DND-41 (cell line): ENCODE measurements around the gene CPSF2.

Experiments
- CTCF ChIP-seq: IDR thresholded peaks from 2 replicates; pipeline ENCODE4 v1.5.1; 2012; ENCODE audit warnings: borderline replicate concordance, low read length, moderate library complexity, mild to moderate bottlenecking; ENCODE audit not compliant: poor library complexity, severe bottlenecking; ENCODE audit errors: extremely low read depth
- EZH2 ChIP-seq: IDR thresholded peaks from 3 replicates; pipeline ENCODE4 v1.6.1; 2012; ENCODE audit warnings: borderline replicate concordance, low read depth, mild to moderate bottlenecking, moderate library complexity, low read length, inconsistent platforms; ENCODE audit not compliant: severe bottlenecking

- no peak for TF ChIP-seq CTCF
- no peak for TF ChIP-seq EZH2
Measured at GRCh38 chr14:92160619-92161018, 38.9 kb downstream of the CPSF2 start.
